IMR-90 (cell line): ENCODE results near the gene ATPAF1. TPM values are rescaled to one million over a fixed set of nuclear protein-coding genes. Genes with fewer than 3 reads are reported as not detected.

Experiments
- ATAC-seq: fragments of 200-7000 bp; cut with Tn5 transposase; 2 replicates; pipeline ENCODE4 v1.9.1; 2020; ENCODE audit warnings: low read depth, mild to moderate bottlenecking, moderate library complexity
- BruUV-seq: library from RNA; stranded (reverse); fragments of 400-500 nt; replicated peaks from 2 replicates; lab custom pipeline; 2021; lab: Mats Ljungman, UMichigan
- CTCF ChIA-PET: fragments of 300-600 bp; formaldehyde crosslinking; extraction: SDS; loops from one replicate; lab custom pipeline; 2021; ENCODE audit warnings: antibody characterized with exemption; lab: Yijun Ruan, JAX
- POLR2A ChIA-PET: fragments of 300-600 bp; sonication (Branson Sonifier 250); formaldehyde crosslinking; loops from one replicate; lab custom pipeline; 2022; ENCODE audit warnings: antibody characterized with exemption; ENCODE audit not compliant: unreplicated experiment; lab: Charles Lee
- DNase-seq: peaks from one replicate; pipeline ENCODE4 v3.0.0; 2013
- H2AFZ ChIP-seq: replicated peaks from 2 replicates; pipeline ENCODE3; 2013; ENCODE audit warnings: low read length, mild to moderate bottlenecking; ENCODE audit not compliant: poor library complexity
- H2AK5ac ChIP-seq: 2 replicates; pipeline ENCODE4 v1.6.1; 2013; ENCODE audit warnings: low read depth, low read length, inconsistent platforms
- H2AK9ac ChIP-seq: replicated peaks from 2 replicates; pipeline ENCODE3; 2013; ENCODE audit warnings: mild to moderate bottlenecking, low read depth, low read length, moderate library complexity; ENCODE audit not compliant: poor library complexity
- H2BK120ac ChIP-seq: 2 replicates; pipeline ENCODE4 v1.6.1; 2013; ENCODE audit warnings: low read depth, low read length, inconsistent platforms
- H2BK15ac ChIP-seq: 3 replicates; pipeline ENCODE4 v1.6.1; 2013; ENCODE audit warnings: low read depth, low read length, inconsistent platforms
- H2BK20ac ChIP-seq: 2 replicates; pipeline ENCODE4 v1.6.1; 2013; ENCODE audit warnings: low read depth, mild to moderate bottlenecking, inconsistent platforms, low read length, moderate library complexity
- H2BK5ac ChIP-seq: 2 replicates; pipeline ENCODE4 v1.6.1; 2013; ENCODE audit warnings: mild to moderate bottlenecking, low read depth, low read length, inconsistent platforms; ENCODE audit not compliant: poor library complexity, severe bottlenecking
- H3K14ac ChIP-seq: replicated peaks from 2 replicates; pipeline ENCODE4 v1.6.1; 2013; ENCODE audit warnings: low read depth, low read length, inconsistent platforms
- H3K18ac ChIP-seq: 2 replicates; pipeline ENCODE4 v1.6.1; 2013; ENCODE audit warnings: low read depth, low read length, control low read depth
- H3K23ac ChIP-seq: 2 replicates; pipeline ENCODE4 v1.6.1; 2013; ENCODE audit warnings: low read depth, low read length, inconsistent platforms
- H3K27ac ChIP-seq: 2 replicates; pipeline ENCODE4 v1.5.1; 2013; ENCODE audit warnings: mild to moderate bottlenecking, control low read depth, low read length; ENCODE audit not compliant: insufficient read depth
- H3K27me3 ChIP-seq: 2 replicates; pipeline ENCODE4 v1.6.1; 2013; ENCODE audit warnings: low read length; ENCODE audit not compliant: control insufficient read depth, insufficient read depth
- H3K36me3 ChIP-seq: 2 replicates; pipeline ENCODE4 v1.6.1; 2013; ENCODE audit warnings: low read length, mixed read lengths; ENCODE audit not compliant: control insufficient read depth, insufficient read depth
- H3K4ac ChIP-seq: 2 replicates; pipeline ENCODE4 v1.6.1; 2013; ENCODE audit warnings: low read depth, low read length, inconsistent platforms
- H3K4me1 ChIP-seq: 2 replicates; pipeline ENCODE4 v1.6.1; 2013; ENCODE audit warnings: low read length, mixed read lengths; ENCODE audit not compliant: control insufficient read depth, insufficient read depth
- H3K4me2 ChIP-seq: 2 replicates; pipeline ENCODE4 v1.6.1; 2013; ENCODE audit warnings: low read depth, mild to moderate bottlenecking, control low read depth, low read length, moderate library complexity
- H3K4me3 ChIP-seq: 2 replicates; pipeline ENCODE4 v1.5.1; 2013; ENCODE audit warnings: low read depth, mild to moderate bottlenecking, control low read depth, low read length, moderate library complexity; ENCODE audit not compliant: insufficient read depth
- H3K56ac ChIP-seq: 2 replicates; pipeline ENCODE4 v1.6.1; 2013; ENCODE audit warnings: low read length, inconsistent platforms; ENCODE audit not compliant: insufficient read depth; ENCODE audit errors: extremely low read depth
- H3K79me1 ChIP-seq, 2 experiments: 2 replicates each; pipeline ENCODE4 v1.6.1; 2013; ENCODE audit warnings: low read length in 2 of 2, inconsistent platforms in 1 of 2, low read depth in 1 of 2
- H3K9ac ChIP-seq: 2 replicates; pipeline ENCODE4 v1.6.1; 2013; ENCODE audit warnings: low read depth, low read length, control low read depth
- H3K9me1 ChIP-seq: 2 replicates; pipeline ENCODE4 v1.6.1; 2013; ENCODE audit warnings: low read length, inconsistent platforms; ENCODE audit not compliant: insufficient read depth
- H3K9me3 ChIP-seq: 2 replicates; pipeline ENCODE4 v1.6.1; 2013; ENCODE audit warnings: low read length; ENCODE audit not compliant: control insufficient read depth, insufficient read depth
- H4K20me1 ChIP-seq: 2 replicates; pipeline ENCODE4 v1.6.1; 2013; ENCODE audit warnings: low read length, inconsistent platforms; ENCODE audit not compliant: insufficient read depth
- H4K5ac ChIP-seq: 2 replicates; pipeline ENCODE4 v1.6.1; 2013; ENCODE audit warnings: mild to moderate bottlenecking, low read depth, low read length, control low read depth
- H4K8ac ChIP-seq, 2 experiments: 2 replicates each; pipeline ENCODE4 v1.6.1; 2013; ENCODE audit warnings: low read depth in 2 of 2, low read length in 2 of 2, control low read depth in 1 of 2, inconsistent platforms in 1 of 2
- H4K91ac ChIP-seq: 2 replicates; pipeline ENCODE4 v1.6.1; 2013; ENCODE audit warnings: low read depth, low read length, inconsistent platforms; ENCODE audit not compliant: insufficient read depth
- CEBPB ChIP-seq: IDR thresholded peaks from 2 replicates; pipeline ENCODE4 v1.6.1; 2012; ENCODE audit warnings: low read depth, low read length, improper control_type of control experiment
- CHD1 ChIP-seq: IDR thresholded peaks from 2 replicates; pipeline ENCODE4 v1.6.1; 2012; ENCODE audit warnings: low read depth, low read length, improper control_type of control experiment
- MAFK ChIP-seq: IDR thresholded peaks from 2 replicates; pipeline ENCODE4 v1.6.1; 2012; ENCODE audit warnings: low read depth, low read length, improper control_type of control experiment
- MAZ ChIP-seq: IDR thresholded peaks from 2 replicates; pipeline ENCODE4 v1.6.1; 2012; ENCODE audit warnings: low read depth, mild to moderate bottlenecking, low read length, improper control_type of control experiment, moderate library complexity, borderline replicate concordance
- MXI1 ChIP-seq: IDR thresholded peaks from 2 replicates; pipeline ENCODE4 v1.6.1; 2012; ENCODE audit warnings: low read depth, mild to moderate bottlenecking, low read length, moderate library complexity, borderline replicate concordance
- POLR2A ChIP-seq: IDR thresholded peaks from 2 replicates; pipeline ENCODE4 v1.6.1; 2012; ENCODE audit warnings: mild to moderate bottlenecking, low read depth, low read length
- RAD21 ChIP-seq: IDR thresholded peaks from 2 replicates; pipeline ENCODE4 v1.6.1; 2012; ENCODE audit warnings: low read length, improper control_type of control experiment
- RCOR1 ChIP-seq: IDR thresholded peaks from 2 replicates; pipeline ENCODE4 v1.6.1; 2012; ENCODE audit warnings: mild to moderate bottlenecking, low read length, improper control_type of control experiment; ENCODE audit not compliant: insufficient replicate concordance
- SMC3 ChIP-seq: fragments of 150-350 bp; IDR thresholded peaks from 2 replicates; pipeline ENCODE4 v1.6.1; 2016; ENCODE audit warnings: low read depth, mild to moderate bottlenecking, antibody characterized with exemption, low read length, moderate library complexity
- USF2 ChIP-seq: fragments of 150-350 bp; IDR thresholded peaks from 2 replicates; pipeline ENCODE4 v1.6.1; 2017; ENCODE audit warnings: mild to moderate bottlenecking, antibody characterized with exemption, low read length, low read depth
- WGBS, 2 experiments: methylation state at CpG; one replicate each; pipeline versions ENCODE4 v1.1.5 to v1.1.7; 2013; ENCODE audit warnings: missing lambda C conversion rate in 2 of 2; ENCODE audit not compliant: insufficient read length in 1 of 2; ENCODE audit errors: extremely low coverage in 2 of 2; 5-methylcytosine and 5-hydroxymethylcytosine counted together
- dilution Hi-C: fragments of 300-500 bp; cut with HindIII; formaldehyde crosslinking; loops from one replicate; pipeline ENCODE4 v1.14.3; 2018; ENCODE audit warnings: low sequenced_read_pairs; ENCODE audit not compliant: unreplicated experiment
- in situ Hi-C: fragments of 300-500 bp; cut with MboI; formaldehyde crosslinking; loops from 3 replicates; pipeline ENCODE4 v1.14.3; 2019; ENCODE audit warnings: low sequenced_read_pairs, inconsistent platforms, mixed read lengths
- intact Hi-C: fragments of 100-400 bp; cut with micrococcal nuclease; formaldehyde crosslinking; loops from 2 replicates; pipeline ENCODE4 v1.10.0; 2022
- polyA plus RNA-seq, 3 experiments: library from polyadenylated mRNA; depleted of rRNA; stranded (reverse); fragments of >200 nt; gene quantifications; 2 replicates each; pipeline ENCODE4 v1.2.3, GENCODE V29; 2012; ENCODE audit warnings: low replicate concordance in 1 of 3
- total RNA-seq: library from RNA; depleted of rRNA; stranded (reverse); fragments of >200 nt; gene quantifications from 2 replicates; pipeline ENCODE4 v1.2.3, GENCODE V29; 2012

Gene ATPAF1
- total and polyA plus RNA-seq, 2 of the 4 experiments (the other 2 are of a cell fraction): 55.5 to 80.3 TPM

DNA sequence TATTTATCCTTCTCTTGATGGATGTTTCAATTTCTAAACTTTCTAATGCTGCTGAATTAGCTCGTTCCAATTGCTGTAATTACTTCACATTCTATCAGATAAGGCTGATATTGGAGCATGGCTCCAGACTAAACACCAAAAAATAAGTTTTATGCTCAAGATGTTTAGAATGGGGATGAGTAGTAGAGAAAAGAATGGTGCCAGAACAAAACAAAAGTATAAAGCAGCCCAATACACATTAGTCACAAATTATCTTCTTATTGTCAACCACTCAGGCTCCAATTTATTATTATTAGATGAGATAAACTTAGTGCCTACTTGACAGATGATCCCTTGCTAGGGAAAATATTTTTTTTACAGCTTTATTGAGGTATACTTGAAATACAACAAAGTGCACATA is 21.8 kb downstream of the ATPAF1 start:
- POLR2A ChIA-PET: no interaction called here
- in situ Hi-C loops: no loop called here
- no CpG with 5 or more reads among the region's 1 CpG for WGBS, 2 experiments

More for the DNA sequence above, 21.8 kb downstream of the ATPAF1 start:
- no peak for TF ChIP-seq SMC3
- no peak for TF ChIP-seq POLR2A
- TF ChIP-seq USF2: no peak
- TF ChIP-seq MAZ: no peak
- TF ChIP-seq RCOR1: no peak
- TF ChIP-seq CHD1: no peak
- TF ChIP-seq RAD21: no peak
- TF ChIP-seq CEBPB: no peak
- TF ChIP-seq MXI1: no peak
- no peak for TF ChIP-seq MAFK
- Histone ChIP-seq H4K91ac (no peak overlapping the region), H3K4me2 (no peak overlapping the region), H2BK15ac (no peak overlapping the region), H3K23ac (no peak overlapping the region), H2BK5ac (no peak overlapping the region), H3K9me3 (0 out of 2 replicates have a peak, but pooled peaks cover 2% of the 10 kb centered on the region), H3K79me1 (0 out of 4 replicates have a peak, but pooled peaks cover 0 to 3% of the 10 kb centered on the region in 2 experiments), H3K18ac (no peak overlapping the region), H3K36me3 (peaks cover 12% of the 10 kb centered on the region), H3K27ac (no peak overlapping the region), H2BK20ac (no peak overlapping the region), H4K20me1 (0 out of 2 replicates have a peak, but pooled peaks cover 3% of the 10 kb centered on the region), H3K4me1 (peaks cover 4% of the 10 kb centered on the region; the same call in 1 of the 2 replicates), H3K14ac (no peak overlapping the region), H3K56ac (no peak overlapping the region), H3K9ac (no peak overlapping the region), H3K4me3 (no peak overlapping the region), H4K8ac (no peak overlapping the region), H2AK9ac (no peak overlapping the region), H2AK5ac (no peak overlapping the region), H3K27me3 (no peaks in the 10 kb centered on the region), H2BK120ac (no peak overlapping the region), H3K4ac (no peak overlapping the region), H2AFZ (no peak overlapping the region), H4K5ac (no peak overlapping the region), H3K9me1 (peaks cover 3% of the 10 kb centered on the region; the same call in 1 of the 2 replicates)
- CTCF ChIA-PET: no interaction called here
- ATAC-seq: 0 out of 2 replicates have a peak, but pooled peaks have one; percentile 9
- dilution Hi-C loops (no loop called here), intact Hi-C loops (no loop called here)
- BruUV-seq: no TSS peak
- no peak for DNase-seq
